ENCODE data around the gene NEDD4L. TPM values are rescaled to one million over a fixed set of nuclear protein-coding genes. Genes with fewer than 3 reads are reported as not detected.

Gene NEDD4L
- total and polyA plus RNA-seq, 10 of the 15 experiments (the other 5 are each of a cell fraction or from before 2014, with no cell fraction given) = 7.4 to 24.0 (median 17.7) TPM

GRCh38 chr18:58241026-58241679 lies 197.1 kb downstream of the NEDD4L start:
- no TSS peak for BruUV-seq (replicated peaks)
- no peak overlapping the region for H3K4me2 ChIP-seq (ENCODE audit: control insufficient read depth, insufficient read depth)
- intact Hi-C loops (cut with micrococcal nuclease; ENCODE audit: unreplicated experiment) (no loop called here), in situ Hi-C loops (cut with MboI) (no loop called here)
- SMC1A ChIA-PET (ENCODE audit: uncharacterized antibody, unreplicated experiment) = interaction anchor here (0.7 to 2.5 kb wide), 8 partner anchors 9 to 103 kb away, joined by 3 to 8 read pairs (median 3); no protein-coding TSS in a partner anchor
- no peak for ATAC-seq
- H3K27me3 ChIP-seq (replicated peaks in 1 of 2; ENCODE audit: control insufficient read depth in 2 of 2, insufficient read depth in 2 of 2, low read length in 1 of 2) = no peaks in the 10 kb centered on the region
- no peak overlapping the region for H3K4me3 ChIP-seq
- no peaks in the 10 kb centered on the region for H3K9me3 ChIP-seq (replicated peaks; ENCODE audit: control insufficient read depth, insufficient read depth, low read length)
- CTCF ChIA-PET = interaction anchor here (1.2 kb wide), 1 partner anchor 60 kb away, joined by 3 read pairs; no protein-coding TSS in a partner anchor
- WGBS (ENCODE audit: insufficient coverage, insufficient replicate concordance, low lambda C conversion rate, missing lambda C conversion rate) = 66% methylated on average over 6 of the region's 6 CpGs
- no peak for FAIRE-seq
- H3K36me3 ChIP-seq (ENCODE audit: control insufficient read depth in 2 of 2, insufficient read depth in 2 of 2, low read length in 1 of 2) = no peaks in the 10 kb centered on the region
- POLR2A ChIA-PET = no interaction called here
- no peaks in the 10 kb centered on the region for H4K20me1 ChIP-seq (ENCODE audit: control insufficient read depth, insufficient read depth)
- H2AFZ ChIP-seq (ENCODE audit: control insufficient read depth, low read depth, low read length) = no peak overlapping the region
- H3K27ac ChIP-seq (ENCODE audit: control insufficient read depth, insufficient read depth) = no peak overlapping the region
- TF ChIP-seq IRF4 (IDR thresholded peaks at IDR 0.05; ENCODE audit: low read depth, low read length) (no peak), STAT1 (conservative IDR thresholded peaks at IDR 0.05) (no peak), POLR2AphosphoS2 (IDR thresholded peaks at IDR 0.05; ENCODE audit: low read depth, low read length) (no peak), ZSCAN29 (IDR thresholded peaks at IDR 0.05) (no peak), ASH2L (IDR thresholded peaks at IDR 0.05; ENCODE audit: borderline replicate concordance, low read depth) (no peak), POU2F2 (IDR thresholded peaks at IDR 0.05; ENCODE audit: borderline replicate concordance, low read depth, low read length) (no peak), TARDBP (IDR thresholded peaks at IDR 0.05; ENCODE audit: borderline replicate concordance) (no peak), CBFB (IDR thresholded peaks at IDR 0.05; ENCODE audit: low read depth) (no peak), CEBPB (IDR thresholded peaks at IDR 0.05; ENCODE audit: borderline replicate concordance in 1 of 2, low read depth in 2 of 2, low read length in 2 of 2) (no peak), MXI1 (IDR thresholded peaks at IDR 0.05; ENCODE audit: low read depth, low read length) (no peak), HDAC6 (IDR thresholded peaks at IDR 0.05; ENCODE audit: unreplicated experiment) (no peak), ETV6 (conservative IDR thresholded peaks at IDR 0.05 in 1 of 2, IDR thresholded peaks at IDR 0.05 in 1 of 2; ENCODE audit: borderline replicate concordance in 1 of 2, low read depth in 1 of 2) (no peak), PML (IDR thresholded peaks at IDR 0.05; ENCODE audit: low read length) (no peak)
- RAD21 ChIA-PET (ENCODE audit: unreplicated experiment) = interaction anchor here (1.3 kb wide), 1 partner anchor 52 kb away, joined by 3 read pairs; no protein-coding TSS in a partner anchor
- no peaks in the 10 kb centered on the region for H3K79me2 ChIP-seq (ENCODE audit: control insufficient read depth, insufficient read depth, low read length)
- no peak overlapping the region for H3K9ac ChIP-seq (ENCODE audit: control insufficient read depth, insufficient read depth, low read length)
- DNase-seq (ENCODE audit: low read depth, low spot score) = no peak
- no peaks in the 10 kb centered on the region for H3K4me1 ChIP-seq (ENCODE audit: control insufficient read depth, insufficient read depth, low read length)
